Measurements from ENCODE around the gene SLC39A3.

DNA sequence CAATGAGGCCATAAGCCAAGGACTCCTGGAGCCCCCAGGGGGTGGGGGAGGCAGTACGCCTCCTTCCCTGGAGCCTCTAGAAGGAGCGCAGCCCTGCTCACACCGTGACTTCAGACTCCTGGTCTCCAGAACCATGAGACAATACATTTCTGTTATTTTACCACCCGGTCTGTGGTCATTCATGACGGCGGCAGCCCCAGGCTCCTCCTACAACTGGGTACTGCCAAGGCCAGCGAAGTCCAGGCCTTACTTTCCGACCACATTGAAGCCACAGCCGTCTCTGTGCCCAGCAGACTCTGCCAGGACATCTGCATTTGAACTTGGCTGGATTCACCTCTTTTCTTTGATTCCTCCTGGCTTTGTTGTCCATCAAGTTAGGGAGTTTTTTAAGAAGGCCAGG, 47.9 kb downstream of the SLC39A3 start:
- TF ChIP-seq, protein P1, sequence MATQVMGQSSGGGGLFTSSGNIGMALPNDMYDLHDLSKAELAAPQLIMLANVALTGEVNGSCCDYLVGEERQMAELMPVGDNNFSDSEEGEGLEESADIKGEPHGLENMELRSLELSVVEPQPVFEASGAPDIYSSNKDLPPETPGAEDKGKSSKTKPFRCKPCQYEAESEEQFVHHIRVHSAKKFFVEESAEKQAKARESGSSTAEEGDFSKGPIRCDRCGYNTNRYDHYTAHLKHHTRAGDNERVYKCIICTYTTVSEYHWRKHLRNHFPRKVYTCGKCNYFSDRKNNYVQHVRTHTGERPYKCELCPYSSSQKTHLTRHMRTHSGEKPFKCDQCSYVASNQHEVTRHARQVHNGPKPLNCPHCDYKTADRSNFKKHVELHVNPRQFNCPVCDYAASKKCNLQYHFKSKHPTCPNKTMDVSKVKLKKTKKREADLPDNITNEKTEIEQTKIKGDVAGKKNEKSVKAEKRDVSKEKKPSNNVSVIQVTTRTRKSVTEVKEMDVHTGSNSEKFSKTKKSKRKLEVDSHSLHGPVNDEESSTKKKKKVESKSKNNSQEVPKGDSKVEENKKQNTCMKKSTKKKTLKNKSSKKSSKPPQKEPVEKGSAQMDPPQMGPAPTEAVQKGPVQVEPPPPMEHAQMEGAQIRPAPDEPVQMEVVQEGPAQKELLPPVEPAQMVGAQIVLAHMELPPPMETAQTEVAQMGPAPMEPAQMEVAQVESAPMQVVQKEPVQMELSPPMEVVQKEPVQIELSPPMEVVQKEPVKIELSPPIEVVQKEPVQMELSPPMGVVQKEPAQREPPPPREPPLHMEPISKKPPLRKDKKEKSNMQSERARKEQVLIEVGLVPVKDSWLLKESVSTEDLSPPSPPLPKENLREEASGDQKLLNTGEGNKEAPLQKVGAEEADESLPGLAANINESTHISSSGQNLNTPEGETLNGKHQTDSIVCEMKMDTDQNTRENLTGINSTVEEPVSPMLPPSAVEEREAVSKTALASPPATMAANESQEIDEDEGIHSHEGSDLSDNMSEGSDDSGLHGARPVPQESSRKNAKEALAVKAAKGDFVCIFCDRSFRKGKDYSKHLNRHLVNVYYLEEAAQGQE (IDR thresholded peaks at IDR 0.05; ENCODE audit: unreplicated experiment): no peak
- TF ChIP-seq EZH2 (IDR thresholded peaks at IDR 0.05; ENCODE audit: low read depth, unreplicated experiment): no peak
- TF ChIP-seq, protein P2, sequence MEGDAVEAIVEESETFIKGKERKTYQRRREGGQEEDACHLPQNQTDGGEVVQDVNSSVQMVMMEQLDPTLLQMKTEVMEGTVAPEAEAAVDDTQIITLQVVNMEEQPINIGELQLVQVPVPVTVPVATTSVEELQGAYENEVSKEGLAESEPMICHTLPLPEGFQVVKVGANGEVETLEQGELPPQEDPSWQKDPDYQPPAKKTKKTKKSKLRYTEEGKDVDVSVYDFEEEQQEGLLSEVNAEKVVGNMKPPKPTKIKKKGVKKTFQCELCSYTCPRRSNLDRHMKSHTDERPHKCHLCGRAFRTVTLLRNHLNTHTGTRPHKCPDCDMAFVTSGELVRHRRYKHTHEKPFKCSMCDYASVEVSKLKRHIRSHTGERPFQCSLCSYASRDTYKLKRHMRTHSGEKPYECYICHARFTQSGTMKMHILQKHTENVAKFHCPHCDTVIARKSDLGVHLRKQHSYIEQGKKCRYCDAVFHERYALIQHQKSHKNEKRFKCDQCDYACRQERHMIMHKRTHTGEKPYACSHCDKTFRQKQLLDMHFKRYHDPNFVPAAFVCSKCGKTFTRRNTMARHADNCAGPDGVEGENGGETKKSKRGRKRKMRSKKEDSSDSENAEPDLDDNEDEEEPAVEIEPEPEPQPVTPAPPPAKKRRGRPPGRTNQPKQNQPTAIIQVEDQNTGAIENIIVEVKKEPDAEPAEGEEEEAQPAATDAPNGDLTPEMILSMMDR (conservative IDR thresholded peaks at IDR 0.05; ENCODE audit: low read depth in 2 of 2): no peak
- TF ChIP-seq, protein P3, sequence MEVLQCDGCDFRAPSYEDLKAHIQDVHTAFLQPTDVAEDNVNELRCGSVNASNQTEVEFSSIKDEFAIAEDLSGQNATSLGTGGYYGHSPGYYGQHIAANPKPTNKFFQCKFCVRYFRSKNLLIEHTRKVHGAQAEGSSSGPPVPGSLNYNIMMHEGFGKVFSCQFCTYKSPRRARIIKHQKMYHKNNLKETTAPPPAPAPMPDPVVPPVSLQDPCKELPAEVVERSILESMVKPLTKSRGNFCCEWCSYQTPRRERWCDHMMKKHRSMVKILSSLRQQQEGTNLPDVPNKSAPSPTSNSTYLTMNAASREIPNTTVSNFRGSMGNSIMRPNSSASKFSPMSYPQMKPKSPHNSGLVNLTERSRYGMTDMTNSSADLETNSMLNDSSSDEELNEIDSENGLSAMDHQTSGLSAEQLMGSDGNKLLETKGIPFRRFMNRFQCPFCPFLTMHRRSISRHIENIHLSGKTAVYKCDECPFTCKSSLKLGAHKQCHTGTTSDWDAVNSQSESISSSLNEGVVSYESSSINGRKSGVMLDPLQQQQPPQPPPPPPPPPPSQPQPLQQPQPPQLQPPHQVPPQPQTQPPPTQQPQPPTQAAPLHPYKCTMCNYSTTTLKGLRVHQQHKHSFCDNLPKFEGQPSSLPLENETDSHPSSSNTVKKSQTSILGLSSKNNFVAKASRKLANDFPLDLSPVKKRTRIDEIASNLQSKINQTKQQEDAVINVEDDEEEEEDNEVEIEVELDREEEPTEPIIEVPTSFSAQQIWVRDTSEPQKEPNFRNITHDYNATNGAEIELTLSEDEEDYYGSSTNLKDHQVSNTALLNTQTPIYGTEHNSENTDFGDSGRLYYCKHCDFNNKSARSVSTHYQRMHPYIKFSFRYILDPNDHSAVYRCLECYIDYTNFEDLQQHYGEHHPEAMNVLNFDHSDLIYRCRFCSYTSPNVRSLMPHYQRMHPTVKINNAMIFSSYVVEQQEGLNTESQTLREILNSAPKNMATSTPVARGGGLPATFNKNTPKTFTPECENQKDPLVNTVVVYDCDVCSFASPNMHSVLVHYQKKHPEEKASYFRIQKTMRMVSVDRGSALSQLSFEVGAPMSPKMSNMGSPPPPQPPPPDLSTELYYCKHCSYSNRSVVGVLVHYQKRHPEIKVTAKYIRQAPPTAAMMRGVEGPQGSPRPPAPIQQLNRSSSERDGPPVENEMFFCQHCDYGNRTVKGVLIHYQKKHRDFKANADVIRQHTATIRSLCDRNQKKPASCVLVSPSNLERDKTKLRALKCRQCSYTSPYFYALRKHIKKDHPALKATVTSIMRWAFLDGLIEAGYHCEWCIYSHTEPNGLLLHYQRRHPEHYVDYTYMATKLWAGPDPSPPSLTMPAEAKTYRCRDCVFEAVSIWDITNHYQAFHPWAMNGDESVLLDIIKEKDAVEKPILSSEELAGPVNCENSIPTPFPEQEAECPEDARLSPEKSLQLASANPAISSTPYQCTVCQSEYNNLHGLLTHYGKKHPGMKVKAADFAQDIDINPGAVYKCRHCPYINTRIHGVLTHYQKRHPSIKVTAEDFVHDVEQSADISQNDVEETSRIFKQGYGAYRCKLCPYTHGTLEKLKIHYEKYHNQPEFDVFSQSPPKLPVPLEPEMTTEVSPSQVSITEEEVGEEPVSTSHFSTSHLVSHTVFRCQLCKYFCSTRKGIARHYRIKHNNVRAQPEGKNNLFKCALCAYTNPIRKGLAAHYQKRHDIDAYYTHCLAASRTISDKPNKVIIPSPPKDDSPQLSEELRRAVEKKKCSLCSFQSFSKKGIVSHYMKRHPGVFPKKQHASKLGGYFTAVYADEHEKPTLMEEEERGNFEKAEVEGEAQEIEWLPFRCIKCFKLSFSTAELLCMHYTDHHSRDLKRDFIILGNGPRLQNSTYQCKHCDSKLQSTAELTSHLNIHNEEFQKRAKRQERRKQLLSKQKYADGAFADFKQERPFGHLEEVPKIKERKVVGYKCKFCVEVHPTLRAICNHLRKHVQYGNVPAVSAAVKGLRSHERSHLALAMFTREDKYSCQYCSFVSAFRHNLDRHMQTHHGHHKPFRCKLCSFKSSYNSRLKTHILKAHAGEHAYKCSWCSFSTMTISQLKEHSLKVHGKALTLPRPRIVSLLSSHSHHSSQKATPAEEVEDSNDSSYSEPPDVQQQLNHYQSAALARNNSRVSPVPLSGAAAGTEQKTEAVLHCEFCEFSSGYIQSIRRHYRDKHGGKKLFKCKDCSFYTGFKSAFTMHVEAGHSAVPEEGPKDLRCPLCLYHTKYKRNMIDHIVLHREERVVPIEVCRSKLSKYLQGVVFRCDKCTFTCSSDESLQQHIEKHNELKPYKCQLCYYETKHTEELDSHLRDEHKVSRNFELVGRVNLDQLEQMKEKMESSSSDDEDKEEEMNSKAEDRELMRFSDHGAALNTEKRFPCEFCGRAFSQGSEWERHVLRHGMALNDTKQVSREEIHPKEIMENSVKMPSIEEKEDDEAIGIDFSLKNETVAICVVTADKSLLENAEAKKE (CRISPR knock-in tag; IDR thresholded peaks at IDR 0.05): no peak
- TF ChIP-seq CREB1 (CRISPR knock-in tag; IDR thresholded peaks at IDR 0.05; ENCODE audit: low read depth): no peak
- no peak for TF ChIP-seq EZH2phosphoT487 (IDR thresholded peaks at IDR 0.05; ENCODE audit: unreplicated experiment)
- TF ChIP-seq ZNF331 (CRISPR knock-in tag; IDR thresholded peaks at IDR 0.05; ENCODE audit: low read depth): no peak
- no peak for TF ChIP-seq POLR2AphosphoS5 (IDR thresholded peaks at IDR 0.05; ENCODE audit: low read depth)
- no peak for TF ChIP-seq JUNB (IDR thresholded peaks at IDR 0.05; ENCODE audit: unreplicated experiment)

Data from GM23338 (cell line).